HG03045 (cell line): Measurements from ENCODE around the gene COL4A6.

Experiments
- ATAC-seq: cut with Tn5 transposase; IDR thresholded peaks from one replicate; pipeline ENCODE4 v1.9.1; 2021; ENCODE audit warnings: mild to moderate bottlenecking, moderate library complexity; ENCODE audit not compliant: unreplicated experiment

COL4A6 gene

GRCh38 chrX:108221301-108221864 lies 216.8 kb downstream of the COL4A6 start:
- no peak for ATAC-seq

GRCh38 chrX:108219949-108220601 lies 218.1 kb downstream of the COL4A6 start:
- ATAC-seq, result no peak

GRCh38 chrX:108217876-108218275 lies 220.3 kb downstream of the COL4A6 start:
- no peak for ATAC-seq

GRCh38 chrX:108216919-108217571 lies 221.2 kb downstream of the COL4A6 start:
- no peak for ATAC-seq

DNA sequence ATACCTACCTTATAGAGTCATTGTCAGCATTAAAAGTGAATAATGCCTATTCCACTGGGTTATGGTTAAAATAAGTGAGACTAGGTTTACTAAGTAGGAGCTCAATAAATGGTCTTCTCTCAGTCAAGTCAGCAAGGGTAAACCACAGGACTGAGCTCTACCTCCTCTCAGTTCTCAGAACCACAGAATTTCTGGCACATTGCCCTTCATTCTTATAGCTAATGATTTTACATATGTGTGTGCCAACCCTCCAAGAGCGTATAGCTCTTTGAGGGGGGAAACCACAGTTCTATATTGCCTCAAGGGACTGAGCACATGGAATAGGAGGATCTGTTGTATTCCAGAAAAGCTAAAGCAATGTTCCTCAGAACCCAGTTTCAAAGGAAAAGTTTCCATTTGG lies 221.8 kb downstream of the COL4A6 start:
- ATAC-seq, result no peak

GRCh38 chrX:108211301-108211700 lies 226.9 kb downstream of the COL4A6 start:
- no peak for ATAC-seq

DNA sequence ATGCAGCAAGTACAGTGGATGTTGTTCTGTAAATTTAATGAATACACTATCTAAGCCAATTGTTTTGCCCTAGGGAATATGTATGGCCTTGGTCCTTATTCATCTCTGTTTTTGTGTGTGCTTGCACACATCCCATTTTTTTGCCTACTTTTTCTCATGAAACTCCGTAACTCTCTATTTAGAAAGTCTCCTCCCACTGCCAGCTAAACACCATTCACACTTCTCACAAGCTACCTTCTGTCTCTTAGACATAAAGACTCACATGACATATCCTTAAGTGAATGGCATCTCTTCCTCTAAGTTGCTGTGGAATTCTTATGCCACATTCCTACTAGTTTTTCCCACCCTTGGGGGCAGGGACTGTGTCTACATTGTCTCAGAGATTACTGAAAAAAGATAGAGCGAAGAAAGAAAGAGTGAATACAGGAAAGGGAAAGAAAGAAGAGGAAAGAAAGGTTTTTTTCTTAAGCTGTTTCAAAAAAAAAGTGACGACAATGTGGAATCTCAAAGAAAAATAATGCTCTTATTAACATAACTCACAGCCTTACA lies 229.1 kb downstream of the COL4A6 start:
- ATAC-seq, result no peak

- no peak for ATAC-seq
Observed at GRCh38 chrX:108203540-108203939, 234.7 kb downstream of the COL4A6 start.

GRCh38 chrX:108199691-108200090 lies 238.5 kb downstream of the COL4A6 start:
- ATAC-seq, result no peak

- ATAC-seq, result no peak
Observed at GRCh38 chrX:108199041-108199440, 239.2 kb downstream of the COL4A6 start.

DNA sequence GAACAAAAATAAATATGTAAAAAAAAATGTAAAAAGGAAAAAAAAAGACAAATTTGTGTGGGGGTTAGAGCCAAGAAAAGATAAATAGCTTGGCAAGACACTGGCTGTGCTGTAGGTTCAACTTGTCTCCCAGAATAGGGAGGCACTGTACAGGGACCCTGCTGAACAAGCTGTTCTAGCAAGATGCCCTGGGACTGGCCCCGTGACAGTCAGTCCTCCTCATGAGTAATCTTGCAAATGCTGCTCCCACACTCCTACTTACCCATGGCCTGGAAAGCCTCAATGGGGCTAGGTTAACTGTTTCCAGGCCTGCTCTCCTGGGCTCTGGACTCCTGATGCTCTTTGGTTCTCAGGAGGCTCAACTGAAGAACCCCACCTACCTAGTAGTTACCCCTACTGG lies 239.8 kb downstream of the COL4A6 start:
- no peak for ATAC-seq

GRCh38 chrX:108186811-108187210 lies 251.4 kb downstream of the COL4A6 start:
- no peak for ATAC-seq

DNA sequence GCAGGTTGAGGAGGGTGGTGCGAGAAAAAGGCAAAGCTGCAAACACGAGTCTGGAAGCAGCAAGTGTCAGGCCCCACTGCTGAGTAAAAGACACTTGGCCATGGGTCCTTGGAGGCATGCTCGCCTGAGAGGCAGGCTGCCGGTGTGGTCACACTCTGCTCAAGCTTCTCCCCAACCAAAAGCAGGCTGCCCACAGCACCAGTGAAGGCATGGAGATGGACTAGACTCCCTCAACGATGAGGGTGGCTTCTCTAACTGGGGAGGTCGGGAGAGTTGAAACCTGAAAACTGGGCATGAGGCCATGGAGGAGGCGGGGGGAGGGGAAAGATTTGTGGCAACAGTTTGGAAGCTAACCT lies 260.1 kb downstream of the COL4A6 start:
- no peak for ATAC-seq

- ATAC-seq, result no peak
Observed at GRCh38 chrX:108177351-108178142, 260.7 kb downstream of the COL4A6 start.

DNA sequence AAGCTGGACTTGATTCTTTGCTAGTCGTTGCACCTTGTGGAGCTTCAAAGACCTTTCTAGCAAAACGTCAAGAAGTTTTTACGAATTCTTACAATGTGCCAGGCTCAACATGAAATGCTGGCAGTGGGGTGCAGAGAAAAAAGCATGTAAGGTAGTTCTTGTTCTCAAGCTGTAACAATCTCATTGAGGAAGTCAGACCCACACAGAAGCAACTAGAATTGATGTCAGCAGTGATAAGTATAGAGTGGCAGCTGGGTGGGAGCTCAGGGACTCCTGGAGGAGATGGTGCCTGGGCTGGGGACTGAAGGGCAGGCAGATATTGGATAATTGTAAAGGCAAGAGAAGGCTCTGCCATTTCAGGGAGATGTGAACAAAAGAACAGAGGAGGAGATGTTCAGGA lies 264.3 kb downstream of the COL4A6 start:
- ATAC-seq, result no peak

DNA sequence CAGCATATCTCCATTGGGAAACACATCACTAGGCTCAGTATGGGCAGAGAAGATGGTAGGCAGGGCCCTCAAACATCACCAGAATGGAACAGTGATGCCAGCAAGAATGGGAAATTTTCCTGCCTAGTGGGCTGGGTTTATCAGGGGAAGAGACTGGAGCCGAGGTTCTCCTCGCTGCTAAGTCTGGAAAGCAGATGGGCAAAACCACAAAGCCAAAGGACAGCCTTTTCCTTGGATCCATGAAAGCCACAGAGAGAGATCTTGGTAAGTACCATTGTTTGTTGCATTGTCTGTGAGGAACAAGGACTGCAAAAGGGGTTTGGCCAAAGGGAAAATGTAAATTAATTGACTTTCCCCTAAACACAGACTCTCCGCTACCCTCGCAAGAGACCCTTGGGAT lies 266.6 kb downstream of the COL4A6 start:
- no peak for ATAC-seq

GRCh38 chrX:108169768-108170167 lies 268.5 kb downstream of the COL4A6 start:
- ATAC-seq, result no peak

DNA sequence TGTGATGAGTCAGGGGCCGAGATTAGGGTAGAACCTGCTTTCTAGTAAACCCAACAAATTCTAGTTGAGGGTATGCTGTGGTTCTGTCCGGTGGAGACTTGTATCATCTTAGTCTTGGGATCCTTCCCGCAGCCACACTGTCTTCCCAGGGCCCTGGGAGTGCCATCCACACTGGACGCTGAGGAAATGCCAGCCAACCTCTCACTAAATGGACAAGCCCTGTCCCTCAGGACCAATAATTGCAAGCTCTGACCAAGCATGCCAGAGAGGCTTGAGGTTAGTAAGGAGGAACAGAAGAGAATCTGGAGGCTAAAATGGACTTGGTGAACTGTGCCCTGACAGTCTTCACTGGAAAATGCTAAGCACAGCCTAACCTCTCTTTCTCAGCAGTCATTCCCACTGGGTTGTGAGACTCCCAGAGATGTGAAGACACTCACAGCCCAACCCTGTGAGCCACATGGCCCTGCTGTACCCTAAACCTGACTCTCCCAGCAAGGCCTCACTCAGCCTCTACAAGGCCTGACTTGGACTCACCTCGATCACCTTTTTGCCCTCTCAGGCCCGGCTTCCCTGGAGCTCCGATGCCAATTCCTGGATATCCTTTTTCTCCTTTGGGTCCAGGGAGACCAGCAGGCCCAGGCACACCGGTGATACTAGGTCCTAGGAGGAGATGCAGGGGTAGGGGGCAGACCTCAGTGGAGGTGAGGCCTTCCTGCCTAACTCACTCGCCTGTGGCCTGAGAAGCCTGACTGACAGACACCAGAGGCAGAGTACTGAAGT lies 269.1 kb downstream of the COL4A6 start:
- no peak for ATAC-seq

DNA sequence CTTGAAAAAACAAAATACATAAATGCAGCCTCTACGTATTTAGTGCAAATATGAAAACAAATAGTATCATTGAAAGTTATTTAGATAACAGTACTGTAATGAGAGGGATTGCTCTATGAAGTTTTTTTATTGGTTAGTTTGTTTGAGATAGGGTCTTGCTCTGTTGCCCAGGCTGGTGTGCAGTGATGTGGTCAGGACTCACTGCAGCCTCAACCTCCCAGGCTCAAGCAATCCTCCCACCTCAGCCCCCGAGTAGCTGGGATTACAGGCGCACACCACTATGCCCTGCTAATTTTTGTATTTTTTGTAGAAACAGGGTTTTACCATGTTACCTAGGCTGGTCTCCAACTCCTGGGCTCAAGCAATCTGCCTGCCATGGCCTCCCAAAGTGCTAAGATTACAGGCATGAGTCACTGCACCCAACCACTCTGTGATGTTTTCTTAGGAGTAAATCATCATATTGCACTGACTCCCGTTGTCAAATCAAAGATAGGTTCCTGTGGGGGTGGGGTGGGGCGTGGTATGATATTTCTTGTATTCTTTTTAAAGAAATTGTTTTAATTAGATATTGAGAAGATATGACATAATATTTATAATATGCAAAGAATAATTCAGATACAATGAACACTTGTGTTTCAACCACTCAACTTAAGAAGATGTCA lies 270.9 kb downstream of the COL4A6 start:
- no peak for ATAC-seq
